Kidney epithelial cell (primary cell): Measurements from ENCODE around the gene MOSMO. TPM values are rescaled to one million over a fixed set of nuclear protein-coding genes. Genes with fewer than 3 reads are reported as not detected.
"Not testable (repeated sequence)": the region's sequence is repeated elsewhere in the genome, so short reads cannot be mapped to it uniquely, and the experiment has no call there.

ENCODE experiments used
- DNase-seq: peaks from one replicate; pipeline ENCODE4 v3.0.0-alpha.2; 2010; ENCODE audit warnings: low read depth
- H3K27me3 ChIP-seq: 2 replicates; pipeline ENCODE4 v1.6.0; 2011; ENCODE audit warnings: low read length; ENCODE audit not compliant: control insufficient read depth, insufficient read depth
- H3K36me3 ChIP-seq: 2 replicates; pipeline ENCODE4 v1.5.1; 2011; ENCODE audit warnings: low read length; ENCODE audit not compliant: control insufficient read depth, insufficient read depth
- H3K4me3 ChIP-seq: 2 replicates; pipeline ENCODE4 v1.5.1; 2011; ENCODE audit warnings: low read depth, mild to moderate bottlenecking, control low read depth, low read length
- CTCF ChIP-seq: IDR thresholded peaks from 2 replicates; pipeline ENCODE4 v1.5.1; 2011; ENCODE audit warnings: mild to moderate bottlenecking, moderate library complexity, low read length, control low read depth, inconsistent platforms; ENCODE audit not compliant: insufficient read depth, poor library complexity, severe bottlenecking
- total RNA-seq: library from RNA; depleted of rRNA; stranded (reverse); fragments of >200 nt; gene quantifications from 2 replicates; pipeline ENCODE4 v1.2.3, GENCODE V29; 2015

Gene MOSMO
- total RNA-seq, 1 donor from 2014 or later = 8.5 TPM

GRCh38 chr16:21996923-21997696 is 10.8 kb upstream of the MOSMO start:
- no peak for TF ChIP-seq CTCF
- DNase-seq = no peak
- no peaks in the 10 kb centered on the region for H3K36me3 ChIP-seq

GRCh38 chr16:21997697-21998480 is 10.0 kb upstream of the MOSMO start:
- H3K27me3 ChIP-seq = no peaks in the 10 kb centered on the region
- no peak for TF ChIP-seq CTCF
- no peak overlapping the region for H3K4me3 ChIP-seq
- no peak for DNase-seq
- H3K36me3 ChIP-seq = no peaks in the 10 kb centered on the region

More at GRCh38 chr16:21996923-21997696, 10.8 kb upstream of the MOSMO start:
- H3K27me3 ChIP-seq = no peaks in the 10 kb centered on the region
- H3K4me3 ChIP-seq = no peak overlapping the region

GRCh38 chr16:22001591-22001990 is 6.3 kb upstream of the MOSMO start:
- no peak for DNase-seq
- peaks cover 5% of the 10 kb centered on the region for H3K27me3 ChIP-seq
- TF ChIP-seq CTCF = no peak
- no peak overlapping the region for H3K4me3 ChIP-seq
- H3K36me3 ChIP-seq = no peaks in the 10 kb centered on the region

- not testable (repeated sequence) for H3K4me3 ChIP-seq, H3K27me3 ChIP-seq, H3K36me3 ChIP-seq, DNase-seq
Observed at GRCh38 chr16:22002047-22002446, 5.9 kb upstream of the MOSMO start.

- Histone ChIP-seq H3K36me3 (no peaks in the 10 kb centered on the region), H3K4me3 (no peak overlapping the region), H3K27me3 (peaks cover 5% of the 10 kb centered on the region)
- no peak for TF ChIP-seq CTCF
- no peak for DNase-seq
Observed at GRCh38 chr16:22003195-22003594, 4.7 kb upstream of the MOSMO start.

- Histone ChIP-seq H3K27me3 (peaks cover 5% of the 10 kb centered on the region), H3K36me3 (no peaks in the 10 kb centered on the region), H3K4me3 (no peak overlapping the region)
- no peak for TF ChIP-seq CTCF
- DNase-seq = no peak
Observed at GRCh38 chr16:22004341-22004740, 3.6 kb upstream of the MOSMO start.
